Measurements from ENCODE around the gene SPRR2G. TPM values are rescaled to one million over a fixed set of nuclear protein-coding genes. Genes with fewer than 3 reads are reported as not detected.

The SPRR2G gene
- polyA plus RNA-seq, 2 of the 4 experiments (the other 2 are of a cell fraction): not detected

DNA sequence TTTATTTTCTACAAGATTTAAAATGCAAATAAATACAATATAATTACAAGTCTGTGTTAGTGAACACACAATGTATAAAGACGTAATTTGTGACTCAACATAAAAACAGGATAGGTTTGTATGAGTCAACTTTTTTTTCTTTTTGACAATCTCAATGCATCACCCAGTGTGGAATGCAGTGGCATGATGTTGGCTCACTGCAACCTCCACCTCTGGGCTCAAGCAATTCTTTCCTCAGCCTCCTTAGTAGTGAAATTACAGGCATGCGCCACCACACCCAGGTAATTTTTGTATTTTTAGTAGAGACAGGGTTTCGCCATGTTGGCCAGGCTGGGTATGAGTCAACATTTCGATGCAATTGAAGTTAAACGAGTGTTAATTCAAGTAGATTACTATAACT lies 50.4 kb downstream of the SPRR2G start:
- H3K27ac ChIP-seq: no peak overlapping the region

More for the DNA sequence above, 50.4 kb downstream of the SPRR2G start:
- H3K4me2 ChIP-seq: no peak overlapping the region
- peak in 1 of 2 experiments; percentile 10 for DNase-seq (ENCODE audit: low read depth in 1 of 2, low spot score in 1 of 2)
- TF ChIP-seq FOXS1 (CRISPR knock-in tag; IDR thresholded peaks at IDR 0.05): no peak
- no peak for TF ChIP-seq FOSL2 (IDR thresholded peaks at IDR 0.05)
- 0 out of 2 replicates have a peak, but pooled peaks have one; percentile 12 for TF ChIP-seq FOSL2 (CRISPR knock-in tag; IDR thresholded peaks at IDR 0.05)
- no peak for TF ChIP-seq NPAS2 (CRISPR knock-in tag; IDR thresholded peaks at IDR 0.05; ENCODE audit: borderline replicate concordance)
- no peak for TF ChIP-seq BHLHE40 (IDR thresholded peaks at IDR 0.05; ENCODE audit: low read depth, low read length)
- TF ChIP-seq HEYL (CRISPR knock-in tag; IDR thresholded peaks at IDR 0.05): no peak
- no peak for TF ChIP-seq CTCF (IDR thresholded peaks at IDR 0.05)
- TF ChIP-seq, protein P1, sequence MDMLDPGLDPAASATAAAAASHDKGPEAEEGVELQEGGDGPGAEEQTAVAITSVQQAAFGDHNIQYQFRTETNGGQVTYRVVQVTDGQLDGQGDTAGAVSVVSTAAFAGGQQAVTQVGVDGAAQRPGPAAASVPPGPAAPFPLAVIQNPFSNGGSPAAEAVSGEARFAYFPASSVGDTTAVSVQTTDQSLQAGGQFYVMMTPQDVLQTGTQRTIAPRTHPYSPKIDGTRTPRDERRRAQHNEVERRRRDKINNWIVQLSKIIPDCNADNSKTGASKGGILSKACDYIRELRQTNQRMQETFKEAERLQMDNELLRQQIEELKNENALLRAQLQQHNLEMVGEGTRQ (IDR thresholded peaks at IDR 0.05): no peak
- no peak for TF ChIP-seq HOXB5 (CRISPR knock-in tag; IDR thresholded peaks at IDR 0.05)
- TF ChIP-seq FOSB (CRISPR knock-in tag; IDR thresholded peaks at IDR 0.05): no peak
- H3K9me3 ChIP-seq: no peaks in the 10 kb centered on the region
- no peaks in the 10 kb centered on the region for H3K4me1 ChIP-seq
- CTCF ChIA-PET: no interaction called here
- H3K4me3 ChIP-seq: no peak overlapping the region
- no peak for FAIRE-seq
- POLR2A ChIA-PET: no interaction called here
- WGBS (ENCODE audit: missing lambda C conversion rate): 7% methylated on average over 5 of the region's 5 CpGs
- ATAC-seq: peak; percentile 46 to 54; a peak in 3 of 6 replicates

Small RNA genes within 50 kb of the gene (small RNA-seq; reads per million reads assigned to genes)
- 0 reads per million in 6 experiments for gene SPRR2C

Other genes with a start within 250 kb of the SPRR2G start
- not detected in 2 replicates for gene IVL, start 242.3 kb downstream of the SPRR2G start, polyA plus RNA-seq (2011; rRNA removed)
- not detected in 3 replicates for gene IVL, start 242.3 kb downstream of the SPRR2G start, polyA plus RNA-seq (2017; fragmentation: RNase III; extraction: RNeasy Plus Mini Kit Qiagen cat#74134 plus additional on column Dnase treatment)
- not detected in 2 replicates for gene SPRR5, start 203.7 kb downstream of the SPRR2G start, polyA plus RNA-seq (2011; rRNA removed)
- gene SPRR5, start 203.7 kb downstream of the SPRR2G start, polyA plus RNA-seq (2017; fragmentation: RNase III; extraction: RNeasy Plus Mini Kit Qiagen cat#74134 plus additional on column Dnase treatment): not detected in 3 replicates
- not detected in 2 replicates for gene SPRR4, start 180.2 kb downstream of the SPRR2G start, polyA plus RNA-seq (2011; rRNA removed)
- not detected in 3 replicates for gene SPRR4, start 180.2 kb downstream of the SPRR2G start, polyA plus RNA-seq (2017; fragmentation: RNase III; extraction: RNeasy Plus Mini Kit Qiagen cat#74134 plus additional on column Dnase treatment)
- not detected in 2 replicates for gene SPRR1A, start 166.8 kb downstream of the SPRR2G start, polyA plus RNA-seq (2011; rRNA removed)
- not detected in 3 replicates for gene SPRR1A, start 166.8 kb downstream of the SPRR2G start, polyA plus RNA-seq (2017; fragmentation: RNase III; extraction: RNeasy Plus Mini Kit Qiagen cat#74134 plus additional on column Dnase treatment)
- gene SPRR3, start 149.1 kb downstream of the SPRR2G start, polyA plus RNA-seq (2011; rRNA removed): not detected in 2 replicates
- gene SPRR3, start 149.1 kb downstream of the SPRR2G start, polyA plus RNA-seq (2017; fragmentation: RNase III; extraction: RNeasy Plus Mini Kit Qiagen cat#74134 plus additional on column Dnase treatment): not detected in 3 replicates
- not detected in 2 replicates for gene SPRR1B, start 119.7 kb downstream of the SPRR2G start, polyA plus RNA-seq (2011; rRNA removed)
- not detected in 3 replicates for gene SPRR1B, start 119.7 kb downstream of the SPRR2G start, polyA plus RNA-seq (2017; fragmentation: RNase III; extraction: RNeasy Plus Mini Kit Qiagen cat#74134 plus additional on column Dnase treatment)
- not detected in 2 replicates for gene SPRR2D, start 109.8 kb downstream of the SPRR2G start, polyA plus RNA-seq (2011; rRNA removed)
- gene SPRR2D, start 109.8 kb downstream of the SPRR2G start, polyA plus RNA-seq (2017; fragmentation: RNase III; extraction: RNeasy Plus Mini Kit Qiagen cat#74134 plus additional on column Dnase treatment): not detected in 3 replicates
- gene SPRR2A, start 93.4 kb downstream of the SPRR2G start, polyA plus RNA-seq (2011; rRNA removed): not detected in 2 replicates
- not detected in 3 replicates for gene SPRR2A, start 93.4 kb downstream of the SPRR2G start, polyA plus RNA-seq (2017; fragmentation: RNase III; extraction: RNeasy Plus Mini Kit Qiagen cat#74134 plus additional on column Dnase treatment)
- gene SPRR2B, start 79.3 kb downstream of the SPRR2G start, polyA plus RNA-seq (2011; rRNA removed): not detected in 2 replicates
- gene SPRR2B, start 79.3 kb downstream of the SPRR2G start, polyA plus RNA-seq (2017; fragmentation: RNase III; extraction: RNeasy Plus Mini Kit Qiagen cat#74134 plus additional on column Dnase treatment): not detected in 3 replicates
- gene SPRR2E, start 56.4 kb downstream of the SPRR2G start, polyA plus RNA-seq (2011; rRNA removed): not detected in 2 replicates
- gene SPRR2E, start 56.4 kb downstream of the SPRR2G start, polyA plus RNA-seq (2017; fragmentation: RNase III; extraction: RNeasy Plus Mini Kit Qiagen cat#74134 plus additional on column Dnase treatment): not detected in 3 replicates
- gene SPRR2F, start 37.4 kb downstream of the SPRR2G start, polyA plus RNA-seq (2011; rRNA removed): not detected in 2 replicates
- not detected in 3 replicates for gene SPRR2F, start 37.4 kb downstream of the SPRR2G start, polyA plus RNA-seq (2017; fragmentation: RNase III; extraction: RNeasy Plus Mini Kit Qiagen cat#74134 plus additional on column Dnase treatment)
- gene LELP1, start 52.5 kb upstream of the SPRR2G start, polyA plus RNA-seq (2011; rRNA removed): not detected in 2 replicates
- gene LELP1, start 52.5 kb upstream of the SPRR2G start, polyA plus RNA-seq (2017; fragmentation: RNase III; extraction: RNeasy Plus Mini Kit Qiagen cat#74134 plus additional on column Dnase treatment): not detected in 3 replicates
- not detected in 2 replicates for gene PRR9, start 66.7 kb upstream of the SPRR2G start, polyA plus RNA-seq (2011; rRNA removed)
- gene PRR9, start 66.7 kb upstream of the SPRR2G start, polyA plus RNA-seq (2017; fragmentation: RNase III; extraction: RNeasy Plus Mini Kit Qiagen cat#74134 plus additional on column Dnase treatment): not detected in 3 replicates
- not detected in 2 replicates for gene LORICRIN, start 108.8 kb upstream of the SPRR2G start, polyA plus RNA-seq (2011; rRNA removed)
- not detected in 3 replicates for gene LORICRIN, start 108.8 kb upstream of the SPRR2G start, polyA plus RNA-seq (2017; fragmentation: RNase III; extraction: RNeasy Plus Mini Kit Qiagen cat#74134 plus additional on column Dnase treatment)
- not detected in 2 replicates for gene PGLYRP3, start 162.1 kb upstream of the SPRR2G start, polyA plus RNA-seq (2011; rRNA removed)
- not detected in 3 replicates for gene PGLYRP3, start 162.1 kb upstream of the SPRR2G start, polyA plus RNA-seq (2017; fragmentation: RNase III; extraction: RNeasy Plus Mini Kit Qiagen cat#74134 plus additional on column Dnase treatment)
- gene PGLYRP4, start 198.0 kb upstream of the SPRR2G start, polyA plus RNA-seq (2011; rRNA removed): not detected in 2 replicates
- gene PGLYRP4, start 198.0 kb upstream of the SPRR2G start, polyA plus RNA-seq (2017; fragmentation: RNase III; extraction: RNeasy Plus Mini Kit Qiagen cat#74134 plus additional on column Dnase treatment): not detected in 3 replicates
- gene S100A9, start 207.0 kb upstream of the SPRR2G start, polyA plus RNA-seq (2011; rRNA removed): 0.86 and 0.90 TPM in 2 replicates
- 1.7 to 4.6 TPM (median 3.1 TPM) in 3 replicates for gene S100A9, start 207.0 kb upstream of the SPRR2G start, polyA plus RNA-seq (2017; fragmentation: RNase III; extraction: RNeasy Plus Mini Kit Qiagen cat#74134 plus additional on column Dnase treatment)
- gene S100A12, start 224.7 kb upstream of the SPRR2G start, polyA plus RNA-seq (2011; rRNA removed): not detected in 2 replicates
- gene S100A12, start 224.7 kb upstream of the SPRR2G start, polyA plus RNA-seq (2017; fragmentation: RNase III; extraction: RNeasy Plus Mini Kit Qiagen cat#74134 plus additional on column Dnase treatment): not detected in 3 replicates
- gene S100A8, start 240.2 kb upstream of the SPRR2G start, polyA plus RNA-seq (2011; rRNA removed): not detected in 2 replicates
- gene S100A8, start 240.2 kb upstream of the SPRR2G start, polyA plus RNA-seq (2017; fragmentation: RNase III; extraction: RNeasy Plus Mini Kit Qiagen cat#74134 plus additional on column Dnase treatment): not detected in 3 replicates

Measured in A549 (cell line).